SU-DHL-6 (cell line): ENCODE results near the gene MAST4.

Source experiments
- H2AFZ ChIP-seq: fragments of 200-600 bp; sonication (generic); 2 replicates; pipeline ENCODE4 v1.6.1; 2014; ENCODE audit warnings: low read depth, mild to moderate bottlenecking, moderate library complexity, mixed read lengths, antibody characterized with exemption, low read length; ENCODE audit not compliant: severe bottlenecking
- H3F3A ChIP-seq: fragments of 200-600 bp; shearing (Covaris generic); 2 replicates; pipeline ENCODE4 v1.6.0; 2016; ENCODE audit warnings: antibody characterized with exemption, mild to moderate bottlenecking; ENCODE audit not compliant: insufficient read depth
- H3K27ac ChIP-seq: fragments of 200-600 bp; sonication (generic); 2 replicates; pipeline ENCODE4 v1.5.1; 2016; ENCODE audit warnings: low read depth, mild to moderate bottlenecking, low read length, moderate library complexity, mixed read lengths
- H3K27me3 ChIP-seq: fragments of 200-600 bp; sonication (generic), shearing (Covaris generic); 2 replicates; pipeline ENCODE4 v1.6.0; 2014; ENCODE audit warnings: mild to moderate bottlenecking, low read length
- H3K36me3 ChIP-seq: fragments of 200-600 bp; sonication (generic); 2 replicates; pipeline ENCODE4 v1.6.1; 2014; ENCODE audit warnings: mild to moderate bottlenecking, low read length, mixed read lengths
- H3K4me2 ChIP-seq: fragments of 300-600, 200-600 bp; shearing (Covaris generic), sonication (generic); 2 replicates; pipeline ENCODE4 v1.6.0; 2014; ENCODE audit warnings: low read length, low read depth, mild to moderate bottlenecking; ENCODE audit not compliant: poor library complexity, severe bottlenecking
- H3K4me3 ChIP-seq: fragments of 200-600 bp; sonication (generic); 2 replicates; pipeline ENCODE4 v1.5.1; 2014; ENCODE audit warnings: antibody characterized with exemption, low read length, mild to moderate bottlenecking, mixed read lengths; ENCODE audit not compliant: insufficient read depth, poor library complexity, severe bottlenecking
- H3K79me2 ChIP-seq: fragments of 200-600 bp; sonication (generic); 2 replicates; pipeline ENCODE4 v1.6.1; 2014; ENCODE audit warnings: mild to moderate bottlenecking, low read length, moderate library complexity; ENCODE audit not compliant: insufficient read depth
- H3K9ac ChIP-seq: fragments of 200-600 bp; sonication (generic); 2 replicates; pipeline ENCODE4 v1.7.0; 2014; ENCODE audit warnings: mild to moderate bottlenecking, low read length
- H3K9me2 ChIP-seq: fragments of 200-600 bp; sonication (generic); replicated peaks from 2 replicates; pipeline ENCODE4 v1.6.1; 2014; ENCODE audit warnings: low read length; ENCODE audit not compliant: insufficient read depth
- H3K9me3 ChIP-seq: fragments of 200-600 bp; sonication (generic); 2 replicates; pipeline ENCODE4 v1.6.1; 2014; ENCODE audit warnings: low read length, mixed read lengths; ENCODE audit not compliant: insufficient read depth
- H4K20me1 ChIP-seq: fragments of 200-600 bp; sonication (generic); 2 replicates; pipeline ENCODE4 v1.6.1; 2014; ENCODE audit warnings: low read depth, mild to moderate bottlenecking, antibody characterized with exemption, low read length, moderate library complexity, mixed read lengths
- EZH2phosphoT487 ChIP-seq: fragments of 200-600 bp; sonication (generic), shearing (Covaris generic); conservative IDR thresholded peaks from 2 replicates; pipeline ENCODE4 v1.6.1; 2018; ENCODE audit warnings: mild to moderate bottlenecking, antibody characterized with exemption, low read length, moderate library complexity, mixed read lengths
- TF ChIP-seq, protein P1 (sequence below): fragments of 200-600 bp; sonication (generic); IDR thresholded peaks from one replicate; pipeline ENCODE4 v1.5.1; 2017; ENCODE audit warnings: antibody characterized with exemption, mild to moderate bottlenecking, low read length, moderate library complexity; ENCODE audit not compliant: insufficient read depth, poor library complexity, severe bottlenecking

The MAST4 gene

DNA sequence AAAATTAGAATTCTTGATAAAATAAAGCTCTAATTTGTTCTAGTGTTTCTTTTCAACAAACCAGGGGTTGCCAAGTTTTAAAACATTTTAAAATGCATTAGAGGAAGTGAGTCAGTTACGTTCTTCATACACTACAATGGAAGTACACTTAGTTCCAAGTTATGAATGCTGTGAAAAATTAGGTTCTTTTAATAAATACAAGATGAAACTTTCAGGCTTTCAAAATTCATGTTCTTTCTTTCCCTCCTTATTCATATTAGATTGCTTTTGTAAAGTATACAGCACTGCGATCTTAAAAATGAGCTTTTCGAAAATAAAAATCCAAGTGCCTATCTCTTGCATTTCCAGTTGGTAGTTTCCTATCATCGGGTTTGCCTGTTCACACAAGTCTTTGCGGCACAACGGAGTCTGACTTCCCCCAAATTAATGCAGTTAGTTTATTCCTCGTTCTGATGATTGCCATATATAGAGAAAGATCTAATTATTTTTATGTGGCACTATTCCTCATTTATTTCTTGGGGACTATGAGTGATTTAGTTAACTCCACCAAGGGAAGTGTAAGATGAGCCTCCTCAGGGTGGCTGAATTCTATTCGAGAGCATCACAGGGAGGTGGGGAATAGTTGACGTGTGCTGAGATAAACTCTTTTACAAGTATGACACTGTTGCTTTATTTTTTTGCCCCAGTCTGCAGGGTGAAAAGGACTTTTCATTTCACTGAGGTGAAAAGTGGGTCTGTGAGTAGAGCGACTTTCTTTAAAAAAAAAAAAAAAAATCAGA is 362.2 kb downstream of the MAST4 start:
- no peak for TF ChIP-seq EZH2phosphoT487
- TF ChIP-seq, protein P1, sequence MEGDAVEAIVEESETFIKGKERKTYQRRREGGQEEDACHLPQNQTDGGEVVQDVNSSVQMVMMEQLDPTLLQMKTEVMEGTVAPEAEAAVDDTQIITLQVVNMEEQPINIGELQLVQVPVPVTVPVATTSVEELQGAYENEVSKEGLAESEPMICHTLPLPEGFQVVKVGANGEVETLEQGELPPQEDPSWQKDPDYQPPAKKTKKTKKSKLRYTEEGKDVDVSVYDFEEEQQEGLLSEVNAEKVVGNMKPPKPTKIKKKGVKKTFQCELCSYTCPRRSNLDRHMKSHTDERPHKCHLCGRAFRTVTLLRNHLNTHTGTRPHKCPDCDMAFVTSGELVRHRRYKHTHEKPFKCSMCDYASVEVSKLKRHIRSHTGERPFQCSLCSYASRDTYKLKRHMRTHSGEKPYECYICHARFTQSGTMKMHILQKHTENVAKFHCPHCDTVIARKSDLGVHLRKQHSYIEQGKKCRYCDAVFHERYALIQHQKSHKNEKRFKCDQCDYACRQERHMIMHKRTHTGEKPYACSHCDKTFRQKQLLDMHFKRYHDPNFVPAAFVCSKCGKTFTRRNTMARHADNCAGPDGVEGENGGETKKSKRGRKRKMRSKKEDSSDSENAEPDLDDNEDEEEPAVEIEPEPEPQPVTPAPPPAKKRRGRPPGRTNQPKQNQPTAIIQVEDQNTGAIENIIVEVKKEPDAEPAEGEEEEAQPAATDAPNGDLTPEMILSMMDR: no peak
- no peak overlapping the region for H3K4me3 ChIP-seq
- no peaks in the 10 kb centered on the region for H3K9me3 ChIP-seq
- H3K4me2 ChIP-seq: no peak overlapping the region
- no peak overlapping the region for H3K9ac ChIP-seq
- H3K27ac ChIP-seq: no peak overlapping the region
- H2AFZ ChIP-seq: no peak overlapping the region
- no peaks in the 10 kb centered on the region for H4K20me1 ChIP-seq
- H3K79me2 ChIP-seq: no peaks in the 10 kb centered on the region
- H3K9me2 ChIP-seq: no peaks in the 10 kb centered on the region
- H3F3A ChIP-seq: no peaks in the 10 kb centered on the region
- no peaks in the 10 kb centered on the region for H3K27me3 ChIP-seq
- H3K36me3 ChIP-seq: no peaks in the 10 kb centered on the region

DNA sequence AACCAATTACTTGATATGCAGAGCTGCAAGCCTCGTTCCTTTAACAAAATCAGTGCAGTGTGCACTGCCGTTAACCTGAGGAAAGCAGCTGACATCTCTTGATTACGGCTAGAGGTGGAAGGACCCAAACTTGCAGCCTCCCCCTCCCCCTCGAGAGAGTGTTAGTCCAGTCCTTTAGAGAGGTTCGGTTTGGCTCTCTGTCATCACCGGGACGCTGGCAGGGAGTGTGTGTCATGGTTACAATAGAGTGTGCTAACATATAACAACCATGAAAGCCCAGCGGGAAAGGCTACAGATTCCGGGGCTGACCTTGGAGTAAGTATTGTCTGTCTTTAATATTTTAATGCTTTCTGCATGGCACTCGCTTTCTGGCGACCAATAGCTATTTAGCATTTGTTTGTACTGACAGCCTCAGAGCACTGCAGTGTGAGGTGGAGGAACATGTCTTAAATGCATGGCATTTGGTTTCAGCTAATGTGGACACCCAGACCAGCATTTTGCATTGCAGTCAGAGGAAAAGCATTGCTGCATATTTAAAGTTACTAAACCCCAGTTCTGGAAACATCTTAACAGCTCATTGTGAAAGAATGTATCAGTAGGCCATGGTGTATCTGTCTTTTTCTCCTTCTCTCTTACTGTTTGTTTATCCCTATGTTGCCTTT is 362.9 kb downstream of the MAST4 start:
- H3K36me3 ChIP-seq: no peaks in the 10 kb centered on the region
- no peak overlapping the region for H3K27ac ChIP-seq
- no peaks in the 10 kb centered on the region for H3K79me2 ChIP-seq
- TF ChIP-seq, protein P1: no peak
- TF ChIP-seq EZH2phosphoT487: no peak
- no peaks in the 10 kb centered on the region for H3K27me3 ChIP-seq
- no peak overlapping the region for H2AFZ ChIP-seq
- H4K20me1 ChIP-seq: no peaks in the 10 kb centered on the region
- no peak overlapping the region for H3K4me3 ChIP-seq
- H3K9me2 ChIP-seq: no peaks in the 10 kb centered on the region
- no peaks in the 10 kb centered on the region for H3K9me3 ChIP-seq
- no peak overlapping the region for H3K9ac ChIP-seq
- no peak overlapping the region for H3K4me2 ChIP-seq
- no peaks in the 10 kb centered on the region for H3F3A ChIP-seq

DNA sequence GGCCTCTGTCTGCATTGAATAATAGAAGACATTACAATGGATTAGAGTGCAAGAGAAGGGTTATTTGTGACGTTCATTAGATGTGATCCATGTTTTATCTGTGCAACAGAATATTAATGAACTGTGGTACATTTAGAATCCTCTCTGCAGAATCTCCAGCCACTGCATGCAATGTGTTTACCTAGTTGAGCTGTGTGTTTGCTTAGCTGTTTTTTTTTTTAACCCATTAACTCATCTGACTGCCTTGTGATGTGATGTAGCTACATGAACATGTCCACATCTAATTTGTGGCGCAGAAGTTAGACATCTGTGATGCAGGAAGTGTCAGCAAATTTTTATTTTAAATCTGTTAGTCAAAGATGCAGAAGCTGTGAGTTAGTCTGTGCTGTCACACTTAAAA is 363.5 kb downstream of the MAST4 start:
- Histone ChIP-seq H3K4me2 (no peak overlapping the region), H3K4me3 (no peak overlapping the region), H3K9me2 (no peaks in the 10 kb centered on the region), H3K36me3 (no peaks in the 10 kb centered on the region), H4K20me1 (no peaks in the 10 kb centered on the region), H3K27ac (no peak overlapping the region), H3F3A (no peaks in the 10 kb centered on the region), H3K9me3 (no peaks in the 10 kb centered on the region), H3K79me2 (no peaks in the 10 kb centered on the region), H2AFZ (no peak overlapping the region), H3K9ac (no peak overlapping the region), H3K27me3 (no peaks in the 10 kb centered on the region)
- no peak for TF ChIP-seq EZH2phosphoT487
- TF ChIP-seq, protein P1: no peak
